Mesenchymal stem cell (in vitro differentiated cells and primary cell): Measurements from ENCODE around the gene CYP4F2.
"Not testable (repeated sequence)": the region's sequence is repeated elsewhere in the genome, so short reads cannot be mapped to it uniquely, and the experiment has no call there.

ENCODE experiments used
- DNase-seq: peaks from one replicate; pipeline ENCODE4 v3.0.0-alpha.2; 2013
- H2AFZ ChIP-seq: one replicate; pipeline ENCODE4 v1.6.1; 2013; ENCODE audit warnings: low read depth, mild to moderate bottlenecking, control low read depth, inconsistent platforms, low read length, moderate library complexity
- H2AK5ac ChIP-seq: 2 replicates; pipeline ENCODE4 v1.6.1; 2013; ENCODE audit warnings: low read length, moderate library complexity, mild to moderate bottlenecking, inconsistent platforms; ENCODE audit not compliant: severe bottlenecking
- H2BK120ac ChIP-seq: one replicate; pipeline ENCODE4 v1.6.1; 2013; ENCODE audit warnings: low read depth, mild to moderate bottlenecking, inconsistent platforms, low read length, moderate library complexity
- H2BK12ac ChIP-seq, 2 experiments: one replicate each; pipeline ENCODE4 v1.6.1; 2013; ENCODE audit warnings: inconsistent platforms in 2 of 2, low read length in 2 of 2, mild to moderate bottlenecking in 2 of 2, moderate library complexity in 2 of 2, control low read depth in 1 of 2
- H2BK15ac ChIP-seq: one replicate; pipeline ENCODE4 v1.6.1; 2013; ENCODE audit warnings: mild to moderate bottlenecking, low read depth, inconsistent platforms; ENCODE audit not compliant: poor library complexity, severe bottlenecking
- H2BK5ac ChIP-seq: 2 replicates; pipeline ENCODE4 v1.6.1; 2013; ENCODE audit warnings: low read depth, mild to moderate bottlenecking, low read length, control low read depth, inconsistent platforms; ENCODE audit not compliant: poor library complexity, severe bottlenecking
- H3K14ac ChIP-seq, 2 experiments: one replicate each; pipeline ENCODE4 v1.6.1; 2013; ENCODE audit warnings: inconsistent platforms in 2 of 2, low read length in 2 of 2, control low read depth in 1 of 2, mild to moderate bottlenecking in 1 of 2, moderate library complexity in 1 of 2
- H3K18ac ChIP-seq, 2 experiments: one replicate each; pipeline ENCODE4 v1.6.1; 2013; ENCODE audit warnings: inconsistent platforms in 2 of 2, low read length in 2 of 2, control low read depth in 1 of 2, low read depth in 1 of 2, mild to moderate bottlenecking in 1 of 2
- H3K23ac ChIP-seq, 2 experiments: one replicate each; pipeline ENCODE4 v1.6.1; 2013; ENCODE audit warnings: inconsistent platforms in 2 of 2, low read length in 2 of 2, mild to moderate bottlenecking in 2 of 2, moderate library complexity in 2 of 2, control low read depth in 1 of 2
- H3K27ac ChIP-seq: 2 replicates; pipeline ENCODE4 v1.5.1; 2013; ENCODE audit warnings: mild to moderate bottlenecking, moderate library complexity, low read length, control low read depth, inconsistent platforms; ENCODE audit not compliant: poor library complexity, severe bottlenecking
- H3K27me3 ChIP-seq, 2 experiments: 2 replicates each; pipeline versions ENCODE4 v1.6.1 to v1.7.0; 2013; ENCODE audit warnings: low read length in 2 of 2, mild to moderate bottlenecking in 2 of 2, moderate library complexity in 2 of 2, control low read depth in 1 of 2, inconsistent platforms in 1 of 2; ENCODE audit not compliant: control insufficient read depth in 1 of 2, insufficient read depth in 1 of 2
- H3K36me3 ChIP-seq, 2 experiments: 2 replicates each; pipeline versions ENCODE4 v1.6.1 to v1.7.0; 2013; ENCODE audit warnings: low read length in 2 of 2, control low read depth in 1 of 2, inconsistent platforms in 1 of 2, low read depth in 1 of 2, mild to moderate bottlenecking in 1 of 2; ENCODE audit not compliant: insufficient read depth in 2 of 2, control insufficient read depth in 1 of 2
- H3K4ac ChIP-seq, 2 experiments: one replicate each; pipeline ENCODE4 v1.6.1; 2013; ENCODE audit warnings: inconsistent platforms in 2 of 2, low read length in 2 of 2, mild to moderate bottlenecking in 2 of 2, moderate library complexity in 2 of 2, control low read depth in 1 of 2, low read depth in 1 of 2
- H3K4me1 ChIP-seq: 2 replicates; pipeline ENCODE4 v1.6.1; 2013; ENCODE audit warnings: low read depth, low read length, control low read depth; ENCODE audit not compliant: control insufficient read depth, insufficient read depth
- H3K4me2 ChIP-seq: 2 replicates; pipeline ENCODE4 v1.6.1; 2013; ENCODE audit warnings: low read length, mild to moderate bottlenecking, inconsistent platforms; ENCODE audit not compliant: poor library complexity, severe bottlenecking
- H3K4me3 ChIP-seq, 2 experiments: 2 replicates each; pipeline versions ENCODE4 v1.5.1 to v1.7.0; 2013; ENCODE audit warnings: low read length in 2 of 2, mild to moderate bottlenecking in 2 of 2, control low read depth in 1 of 2, low read depth in 1 of 2; ENCODE audit not compliant: insufficient read depth in 1 of 2
- H3K79me1 ChIP-seq: replicated peaks from 2 replicates; pipeline ENCODE4 v1.6.1; 2013; ENCODE audit warnings: mild to moderate bottlenecking, control low read depth, low read length, inconsistent platforms; ENCODE audit not compliant: poor library complexity, severe bottlenecking
- H3K9ac ChIP-seq: 2 replicates; pipeline ENCODE4 v1.7.0; 2013; ENCODE audit warnings: mild to moderate bottlenecking, low read length, moderate library complexity
- H3K9me3 ChIP-seq: 2 replicates; pipeline ENCODE4 v1.7.0; 2013; ENCODE audit warnings: mild to moderate bottlenecking, low read length; ENCODE audit not compliant: control insufficient read depth
- H4K8ac ChIP-seq: one replicate; pipeline ENCODE4 v1.6.1; 2013; ENCODE audit warnings: inconsistent platforms, mild to moderate bottlenecking, low read length, moderate library complexity
- H4K91ac ChIP-seq: one replicate; pipeline ENCODE4 v1.6.1; 2013; ENCODE audit warnings: mild to moderate bottlenecking, low read length, inconsistent platforms
- WGBS: methylation state at CpG from one replicate; pipeline ENCODE4 v1.1.7; 2013; ENCODE audit warnings: mixed read lengths; 5-methylcytosine and 5-hydroxymethylcytosine counted together

Gene CYP4F2

GRCh38 chr19:15834232-15834631 is 63.6 kb downstream of the CYP4F2 start:
- not testable (repeated sequence) for H3K18ac ChIP-seq, H3K9me3 ChIP-seq, H3K79me1 ChIP-seq, H3K27ac ChIP-seq, H4K8ac ChIP-seq, H3K36me3 ChIP-seq, H3K23ac ChIP-seq, H3K4me3 ChIP-seq, H2BK15ac ChIP-seq, H3K27me3 ChIP-seq, H3K9ac ChIP-seq, DNase-seq, H2BK120ac ChIP-seq, H2BK12ac ChIP-seq, H3K4me2 ChIP-seq, H4K91ac ChIP-seq, H2AK5ac ChIP-seq, H2BK5ac ChIP-seq, H3K4ac ChIP-seq, H3K4me1 ChIP-seq, H2AFZ ChIP-seq, H3K14ac ChIP-seq
- 57% methylated on average over 3 of the region's 3 CpGs for WGBS

- WGBS, result 60% methylated on average over 5 of the region's 5 CpGs
- Histone ChIP-seq H3K4me3 (no peak overlapping the region), H2BK12ac (no peak overlapping the region), H3K9ac (no peak overlapping the region), H2AFZ (no peak overlapping the region), H3K79me1 (no peaks in the 10 kb centered on the region), H3K4ac (no peak overlapping the region), H4K91ac (no peak overlapping the region), H3K9me3 (no peaks in the 10 kb centered on the region), H2BK5ac (no peak overlapping the region), H2AK5ac (no peak overlapping the region), H3K18ac (no peak overlapping the region), H3K36me3 (no peaks in the 10 kb centered on the region), H2BK15ac (no peak overlapping the region), H3K14ac (no peak overlapping the region), H3K23ac (no peak overlapping the region), H3K27me3 (peaks cover 0 to 13% of the 10 kb centered on the region in 2 experiments), H3K27ac (no peak overlapping the region), H2BK120ac (no peak overlapping the region), H3K4me2 (no peak overlapping the region), H4K8ac (no peak overlapping the region), H3K4me1 (no peaks in the 10 kb centered on the region)
- DNase-seq, result no peak
Measured at GRCh38 chr19:15831626-15832025, 66.2 kb downstream of the CYP4F2 start.

- Histone ChIP-seq H4K91ac (no peak overlapping the region), H3K9ac (no peak overlapping the region), H3K4me2 (no peak overlapping the region), H2BK15ac (no peak overlapping the region), H2AK5ac (no peak overlapping the region), H3K9me3 (no peaks in the 10 kb centered on the region), H3K27me3 (peaks cover 0 to 13% of the 10 kb centered on the region in 2 experiments), H2BK120ac (no peak overlapping the region), H2AFZ (no peak overlapping the region), H3K36me3 (no peaks in the 10 kb centered on the region), H3K18ac (no peak overlapping the region), H3K14ac (no peak overlapping the region), H3K4ac (no peak overlapping the region), H3K4me3 (no peak overlapping the region), H2BK5ac (no peak overlapping the region), H3K23ac (no peak overlapping the region), H3K79me1 (no peaks in the 10 kb centered on the region), H4K8ac (no peak overlapping the region), H3K27ac (no peak overlapping the region), H3K4me1 (no peaks in the 10 kb centered on the region), H2BK12ac (no peak overlapping the region)
- 80% methylated on average over 8 of the region's 8 CpGs for whole genome bisulfite sequencing
- DNase-seq, result no peak
Measured at GRCh38 chr19:15829786-15830185, 68.1 kb downstream of the CYP4F2 start.

GRCh38 chr19:15829306-15829698 is 68.6 kb downstream of the CYP4F2 start:
- Histone ChIP-seq H3K36me3 (no peaks in the 10 kb centered on the region), H3K4me2 (no peak overlapping the region), H3K9ac (no peak overlapping the region), H3K27ac (no peak overlapping the region), H4K8ac (no peak overlapping the region), H3K18ac (no peak overlapping the region), H2BK15ac (no peak overlapping the region), H2BK120ac (no peak overlapping the region), H3K14ac (no peak overlapping the region), H2AFZ (no peak overlapping the region), H3K4ac (no peak overlapping the region), H3K27me3 (peaks cover 0 to 13% of the 10 kb centered on the region in 2 experiments), H3K79me1 (no peaks in the 10 kb centered on the region), H3K4me3 (no peak overlapping the region), H2AK5ac (no peak overlapping the region), H3K23ac (no peak overlapping the region), H4K91ac (no peak overlapping the region), H2BK5ac (no peak overlapping the region), H3K4me1 (no peaks in the 10 kb centered on the region), H3K9me3 (no peaks in the 10 kb centered on the region), H2BK12ac (no peak overlapping the region)
- no peak for DNase-seq
- 77% methylated on average over 10 of the region's 10 CpGs for WGBS
